ENCODE data around the gene PPARG. TPM values are rescaled to one million over a fixed set of nuclear protein-coding genes. Genes with fewer than 3 reads are reported as not detected.
A peak's percentile ranks its signal among the peaks of the same experiment; 100 is the strongest.

Gene PPARG
- total and polyA plus RNA-seq, 4 donors = 5.2 to 15.7 (median 7.0) TPM

GRCh38 chr3:12444582-12445471 lies 156.0 kb downstream of the PPARG start:
- Histone ChIP-seq H3K4me3 (ENCODE audit: low read depth in 1 of 3, low read length in 3 of 3) (no peak overlapping the region), H3K27me3 (ENCODE audit: control insufficient read depth in 4 of 4, insufficient read depth in 4 of 4, low read length in 3 of 4) (no peaks in the 10 kb centered on the region), H3K36me3 (ENCODE audit: control insufficient read depth in 4 of 4, insufficient read depth in 3 of 4, low read depth in 1 of 4, low read length in 3 of 4) (no peaks in the 10 kb centered on the region), H3K9ac (ENCODE audit: low read depth in 1 of 2, low read length in 2 of 2) (no peak overlapping the region), H3K27ac (ENCODE audit: low read depth in 1 of 2, low read length in 2 of 2) (no peak overlapping the region), H3K4me1 (ENCODE audit: control insufficient read depth in 4 of 4, insufficient read depth in 4 of 4, low read length in 3 of 4) (no peaks in the 10 kb centered on the region), H3K9me3 (ENCODE audit: control insufficient read depth in 4 of 4, low read length in 3 of 4) (no peaks in the 10 kb centered on the region)
- peak; percentile 54 for DNase-seq (ENCODE audit: low spot score)
- TF ChIP-seq CTCF (IDR thresholded peaks at IDR 0.05; ENCODE audit: low read depth, low read length, missing input control) = no peak
- no peak for TF ChIP-seq EGR1 (IDR thresholded peaks at IDR 0.05; ENCODE audit: low read depth in 2 of 2)
- no peak for TF ChIP-seq GABPA (IDR thresholded peaks at IDR 0.05 in 1 of 2, conservative IDR thresholded peaks at IDR 0.05 in 1 of 2)
- no peak for TF ChIP-seq REST (IDR thresholded peaks at IDR 0.05)
- TF ChIP-seq JUND (IDR thresholded peaks at IDR 0.05) = no peak
- TF ChIP-seq YY1 (IDR thresholded peaks at IDR 0.05) = no peak
- no peak for TF ChIP-seq TAF1 (conservative IDR thresholded peaks at IDR 0.05)
- no peak for TF ChIP-seq HNF4A (conservative IDR thresholded peaks at IDR 0.05)
- no peak for TF ChIP-seq SP1 (IDR thresholded peaks at IDR 0.05)
- whole genome bisulfite sequencing = 66% methylated on average over 24 of the region's 24 CpGs

- no peak for DNase-seq (ENCODE audit: low spot score)
- H3K27ac ChIP-seq (ENCODE audit: low read depth in 1 of 2, low read length in 2 of 2) = no peak overlapping the region
- H3K9ac ChIP-seq (ENCODE audit: low read depth in 1 of 2, low read length in 2 of 2) = no peak overlapping the region
- H3K36me3 ChIP-seq (ENCODE audit: control insufficient read depth in 4 of 4, insufficient read depth in 3 of 4, low read depth in 1 of 4, low read length in 3 of 4) = no peaks in the 10 kb centered on the region
- no peaks in the 10 kb centered on the region for H3K4me1 ChIP-seq (ENCODE audit: control insufficient read depth in 4 of 4, insufficient read depth in 4 of 4, low read length in 3 of 4)
- 93% methylated on average over 8 of the region's 8 CpGs for WGBS
- no peak overlapping the region for H3K4me3 ChIP-seq (ENCODE audit: low read depth in 1 of 3, low read length in 3 of 3)
- no peaks in the 10 kb centered on the region for H3K27me3 ChIP-seq (ENCODE audit: control insufficient read depth in 4 of 4, insufficient read depth in 4 of 4, low read length in 3 of 4)
- H3K9me3 ChIP-seq (ENCODE audit: control insufficient read depth in 4 of 4, low read length in 3 of 4) = no peaks in the 10 kb centered on the region
- TF ChIP-seq EGR1 (IDR thresholded peaks at IDR 0.05; ENCODE audit: low read depth in 2 of 2) (no peak), MAX (IDR thresholded peaks at IDR 0.05) (no peak), HNF4A (conservative IDR thresholded peaks at IDR 0.05) (no peak), GABPA (IDR thresholded peaks at IDR 0.05 in 1 of 2, conservative IDR thresholded peaks at IDR 0.05 in 1 of 2) (no peak), YY1 (IDR thresholded peaks at IDR 0.05) (no peak), ZBTB33 (IDR thresholded peaks at IDR 0.05) (no peak), TAF1 (conservative IDR thresholded peaks at IDR 0.05) (no peak), REST (IDR thresholded peaks at IDR 0.05) (no peak), NR2F2 (IDR thresholded peaks at IDR 0.05) (no peak), RXRA (IDR thresholded peaks at IDR 0.05) (no peak), ATF3 (IDR thresholded peaks at IDR 0.05) (no peak), FOXA1 (IDR thresholded peaks at IDR 0.05) (no peak), SP1 (IDR thresholded peaks at IDR 0.05) (no peak), FOXA2 (IDR thresholded peaks at IDR 0.05) (no peak), JUND (IDR thresholded peaks at IDR 0.05) (no peak)
Measured at GRCh38 chr3:12445523-12446240, 156.8 kb downstream of the PPARG start.
